Measurements from ENCODE around the gene WASL.

DNA sequence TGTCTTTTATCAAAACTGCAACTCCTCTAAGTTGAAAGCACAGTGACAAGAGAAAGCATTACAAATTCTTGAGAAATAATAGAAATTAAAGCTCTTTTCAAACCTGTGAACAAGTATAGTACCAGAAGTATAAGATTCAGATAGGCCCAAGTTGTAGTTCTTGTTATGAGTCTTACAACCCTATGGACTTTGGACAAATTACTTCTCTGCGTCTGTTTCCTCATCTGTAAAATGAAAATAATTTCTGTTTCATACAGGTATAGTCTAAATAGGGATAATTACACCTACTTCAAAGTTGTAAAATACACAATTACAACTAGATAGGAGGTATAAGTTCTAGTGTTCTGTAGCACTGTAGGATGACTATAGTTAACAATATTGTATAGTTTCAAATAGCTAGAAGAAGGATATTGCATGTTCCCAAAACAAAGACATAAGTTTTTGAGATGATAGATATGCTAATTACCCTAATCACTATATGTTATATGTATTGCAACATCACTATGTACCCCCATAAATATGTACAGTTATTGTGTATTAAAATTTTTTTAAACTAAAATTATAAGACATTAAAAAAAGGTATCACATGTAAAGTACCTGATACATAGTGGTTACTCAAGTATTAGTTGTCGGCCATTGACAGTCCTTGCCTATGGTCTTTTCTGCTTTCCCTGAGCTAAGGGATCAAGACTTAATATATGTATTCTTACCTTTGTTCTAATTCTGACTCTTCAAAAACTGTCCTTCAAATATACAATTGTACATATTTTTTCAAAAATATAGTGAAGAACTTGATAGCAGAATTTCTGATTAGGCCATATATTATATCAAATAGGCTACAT lies 1.8 kb upstream of the WASL start:
- TF ChIP-seq POLR2A (IDR thresholded peaks at IDR 0.05), result no peak
- TF ChIP-seq, protein P1, sequence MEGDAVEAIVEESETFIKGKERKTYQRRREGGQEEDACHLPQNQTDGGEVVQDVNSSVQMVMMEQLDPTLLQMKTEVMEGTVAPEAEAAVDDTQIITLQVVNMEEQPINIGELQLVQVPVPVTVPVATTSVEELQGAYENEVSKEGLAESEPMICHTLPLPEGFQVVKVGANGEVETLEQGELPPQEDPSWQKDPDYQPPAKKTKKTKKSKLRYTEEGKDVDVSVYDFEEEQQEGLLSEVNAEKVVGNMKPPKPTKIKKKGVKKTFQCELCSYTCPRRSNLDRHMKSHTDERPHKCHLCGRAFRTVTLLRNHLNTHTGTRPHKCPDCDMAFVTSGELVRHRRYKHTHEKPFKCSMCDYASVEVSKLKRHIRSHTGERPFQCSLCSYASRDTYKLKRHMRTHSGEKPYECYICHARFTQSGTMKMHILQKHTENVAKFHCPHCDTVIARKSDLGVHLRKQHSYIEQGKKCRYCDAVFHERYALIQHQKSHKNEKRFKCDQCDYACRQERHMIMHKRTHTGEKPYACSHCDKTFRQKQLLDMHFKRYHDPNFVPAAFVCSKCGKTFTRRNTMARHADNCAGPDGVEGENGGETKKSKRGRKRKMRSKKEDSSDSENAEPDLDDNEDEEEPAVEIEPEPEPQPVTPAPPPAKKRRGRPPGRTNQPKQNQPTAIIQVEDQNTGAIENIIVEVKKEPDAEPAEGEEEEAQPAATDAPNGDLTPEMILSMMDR (IDR thresholded peaks at IDR 0.05), result no peak
